ENCODE results near the gene PACRG.

PACRG gene

DNA sequence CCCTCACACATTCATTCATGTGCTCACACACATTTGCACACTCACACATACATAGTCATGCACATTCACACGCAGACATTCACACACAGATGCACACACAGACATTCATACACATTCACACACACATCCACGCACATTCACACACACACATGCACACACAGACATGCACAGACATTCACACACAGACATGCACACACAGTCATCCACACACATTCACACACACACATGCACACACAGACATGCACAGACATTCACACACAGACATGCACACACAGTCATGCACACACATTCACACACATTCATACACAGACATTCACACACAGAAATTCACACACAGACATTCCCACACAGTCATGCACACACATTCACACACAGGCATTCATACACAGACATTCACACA is 147.3 kb downstream of the PACRG start:
- no peaks in the 10 kb centered on the region for H3K4me1 ChIP-seq (ENCODE audit: control insufficient read depth, insufficient read depth, low read length)
- no peaks in the 10 kb centered on the region for H3K36me3 ChIP-seq (ENCODE audit: control insufficient read depth, insufficient read depth, low read length)
- H3K4me3 ChIP-seq (ENCODE audit: insufficient read depth, low read depth, low read length), result no peak overlapping the region
- no peak overlapping the region for H3K27ac ChIP-seq (ENCODE audit: insufficient read depth, low read depth, low read length, poor library complexity, severe bottlenecking)
- WGBS, 2 experiments, result 80 to 92% methylated on average over 2 of the region's 2 CpGs
- H3K27me3 ChIP-seq (ENCODE audit: control insufficient read depth, insufficient read depth, low read length, poor library complexity, severe bottlenecking), result no peaks in the 10 kb centered on the region
- no peaks in the 10 kb centered on the region for H3K9me3 ChIP-seq (ENCODE audit: control insufficient read depth, low read length)

DNA sequence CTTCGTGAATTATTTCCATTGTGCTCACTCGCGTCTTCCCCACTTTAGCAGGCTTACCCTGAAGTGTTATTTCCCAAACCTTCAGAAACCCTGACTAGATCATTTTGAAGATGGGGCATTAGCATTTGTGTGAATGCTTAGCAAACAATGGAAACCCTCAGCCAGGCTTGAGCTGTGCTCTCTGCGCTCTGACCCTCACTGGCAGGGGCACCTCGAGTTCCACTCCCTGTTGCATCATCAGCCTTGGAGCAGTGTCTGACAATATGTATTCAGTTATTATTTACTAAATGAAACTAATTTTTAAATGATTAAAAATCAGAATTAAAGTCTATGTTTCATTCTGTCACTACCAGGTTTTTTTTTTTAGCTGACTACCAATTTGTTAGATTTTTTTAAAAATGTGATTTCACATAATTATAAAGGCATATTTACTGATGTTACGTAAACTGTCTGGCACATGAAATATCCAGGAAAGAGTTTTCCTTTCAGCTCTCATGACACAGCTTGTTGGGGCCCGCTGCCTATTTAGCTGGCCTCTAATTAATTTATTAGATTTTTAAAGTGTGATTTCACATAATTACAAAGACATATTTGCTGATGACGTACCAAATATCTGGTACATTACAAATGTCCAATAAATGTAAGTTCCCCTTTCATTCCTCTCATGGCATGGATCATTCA is 155.2 kb downstream of the PACRG start:
- H3K27ac ChIP-seq (ENCODE audit: insufficient read depth, low read depth, low read length, poor library complexity, severe bottlenecking), result no peak overlapping the region
- H3K4me1 ChIP-seq (ENCODE audit: control insufficient read depth, insufficient read depth, low read length), result no peaks in the 10 kb centered on the region
- WGBS, 2 experiments, result 94 to 95% methylated on average over 4 to 7 of the region's 8 CpGs
- no peaks in the 10 kb centered on the region for H3K36me3 ChIP-seq (ENCODE audit: control insufficient read depth, insufficient read depth, low read length)
- no peak overlapping the region for H3K4me3 ChIP-seq (ENCODE audit: insufficient read depth, low read depth, low read length)
- H3K27me3 ChIP-seq (ENCODE audit: control insufficient read depth, insufficient read depth, low read length, poor library complexity, severe bottlenecking), result no peaks in the 10 kb centered on the region
- H3K9me3 ChIP-seq (ENCODE audit: control insufficient read depth, low read length), result no peaks in the 10 kb centered on the region

DNA sequence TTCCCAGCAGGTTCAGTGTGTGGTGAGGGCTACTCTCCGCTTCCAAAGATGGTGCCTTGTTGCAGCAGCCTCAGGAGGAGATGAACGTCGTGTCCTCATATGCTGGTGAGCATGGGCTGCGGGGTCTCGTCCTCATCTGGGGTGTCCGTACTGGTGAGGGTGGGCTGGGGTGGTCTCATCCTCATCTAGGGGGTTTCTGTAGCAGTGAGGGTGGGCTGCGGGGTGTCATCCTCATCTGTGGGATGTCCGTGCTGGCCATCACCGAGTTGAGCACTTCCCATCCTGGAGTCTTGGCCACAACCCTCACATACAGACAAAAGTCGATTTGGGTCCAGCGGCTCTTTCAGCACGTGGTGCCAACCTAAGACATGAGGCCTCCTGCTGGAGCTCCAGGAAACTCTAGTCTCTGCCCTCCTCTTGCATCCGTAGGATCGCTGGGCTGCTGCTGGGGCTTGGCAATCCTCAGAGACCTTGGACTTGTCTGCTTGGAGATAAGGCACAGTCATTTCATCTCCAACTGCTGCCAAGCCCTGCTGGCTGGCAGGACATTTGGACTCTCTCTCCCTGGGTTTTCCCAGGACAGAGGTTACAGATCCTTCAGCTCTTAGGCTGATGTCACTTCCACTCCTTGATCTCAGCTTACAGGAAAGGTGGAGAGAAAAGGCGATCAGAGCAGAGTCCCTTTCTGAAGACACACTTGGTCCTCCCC is 160.4 kb downstream of the PACRG start:
- Histone ChIP-seq H3K27me3 (ENCODE audit: control insufficient read depth, insufficient read depth, low read length, poor library complexity, severe bottlenecking) (no peaks in the 10 kb centered on the region), H3K27ac (ENCODE audit: insufficient read depth, low read depth, low read length, poor library complexity, severe bottlenecking) (no peak overlapping the region), H3K36me3 (ENCODE audit: control insufficient read depth, insufficient read depth, low read length) (no peaks in the 10 kb centered on the region), H3K4me3 (ENCODE audit: insufficient read depth, low read depth, low read length) (no peak overlapping the region), H3K9me3 (ENCODE audit: control insufficient read depth, low read length) (no peaks in the 10 kb centered on the region), H3K4me1 (ENCODE audit: control insufficient read depth, insufficient read depth, low read length) (no peaks in the 10 kb centered on the region)
- WGBS, 2 experiments, result 90 to 91% methylated on average over 15 of the region's 15 CpGs

DNA sequence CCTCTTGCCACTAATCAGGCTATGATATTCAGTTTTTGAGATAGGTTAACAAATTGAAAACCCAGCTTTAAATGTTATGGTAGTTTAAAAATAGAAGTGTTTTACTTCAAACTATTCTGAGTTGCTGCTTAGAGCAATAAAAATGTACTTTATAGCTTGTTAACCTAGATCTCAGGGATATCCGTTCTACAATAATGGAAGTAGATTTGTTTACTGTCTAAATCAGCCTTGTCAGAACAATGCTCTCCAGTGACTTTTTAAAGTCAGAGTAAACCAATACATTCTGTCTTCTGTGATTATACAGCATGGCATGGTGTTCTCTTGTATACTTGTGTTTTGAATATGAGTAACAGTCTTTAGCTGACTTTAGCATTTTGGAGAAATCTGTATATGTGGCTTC is 161.5 kb downstream of the PACRG start:
- 95 to 100% methylated on average over 1 of the region's 1 CpG for WGBS, 2 experiments
- no peak overlapping the region for H3K27ac ChIP-seq (ENCODE audit: insufficient read depth, low read depth, low read length, poor library complexity, severe bottlenecking)
- no peaks in the 10 kb centered on the region for H3K4me1 ChIP-seq (ENCODE audit: control insufficient read depth, insufficient read depth, low read length)
- H3K4me3 ChIP-seq (ENCODE audit: insufficient read depth, low read depth, low read length), result no peak overlapping the region
- no peaks in the 10 kb centered on the region for H3K9me3 ChIP-seq (ENCODE audit: control insufficient read depth, low read length)
- no peaks in the 10 kb centered on the region for H3K36me3 ChIP-seq (ENCODE audit: control insufficient read depth, insufficient read depth, low read length)
- no peaks in the 10 kb centered on the region for H3K27me3 ChIP-seq (ENCODE audit: control insufficient read depth, insufficient read depth, low read length, poor library complexity, severe bottlenecking)

DNA sequence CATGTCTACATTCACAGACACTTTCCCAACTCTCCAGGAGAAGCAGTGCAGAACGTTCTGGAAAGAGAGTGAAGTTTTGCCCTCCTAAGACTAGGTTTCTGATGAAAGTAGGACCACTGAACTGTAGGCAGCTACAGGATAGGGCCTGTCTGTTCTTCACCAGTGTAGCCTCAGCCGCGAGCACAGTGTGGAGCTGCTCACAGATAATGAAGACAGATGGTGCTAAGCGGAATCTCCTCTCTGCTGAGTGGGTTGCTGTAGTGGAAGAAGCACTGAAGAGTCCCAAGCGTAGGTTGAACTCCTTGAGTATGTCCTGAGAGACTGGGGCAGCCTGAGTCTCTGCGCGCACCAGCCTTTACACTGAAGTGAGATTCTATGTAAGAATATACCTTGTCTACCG is 170.2 kb downstream of the PACRG start:
- no peak overlapping the region for H3K27ac ChIP-seq (ENCODE audit: insufficient read depth, low read depth, low read length, poor library complexity, severe bottlenecking)
- H3K27me3 ChIP-seq (ENCODE audit: control insufficient read depth, insufficient read depth, low read length, poor library complexity, severe bottlenecking), result no peaks in the 10 kb centered on the region
- 95 to 96% methylated on average over 7 to 8 of the region's 8 CpGs for WGBS, 2 experiments
- H3K4me1 ChIP-seq (ENCODE audit: control insufficient read depth, insufficient read depth, low read length), result no peaks in the 10 kb centered on the region
- no peaks in the 10 kb centered on the region for H3K9me3 ChIP-seq (ENCODE audit: control insufficient read depth, low read length)
- no peak overlapping the region for H3K4me3 ChIP-seq (ENCODE audit: insufficient read depth, low read depth, low read length)
- H3K36me3 ChIP-seq (ENCODE audit: control insufficient read depth, insufficient read depth, low read length), result no peaks in the 10 kb centered on the region

DNA sequence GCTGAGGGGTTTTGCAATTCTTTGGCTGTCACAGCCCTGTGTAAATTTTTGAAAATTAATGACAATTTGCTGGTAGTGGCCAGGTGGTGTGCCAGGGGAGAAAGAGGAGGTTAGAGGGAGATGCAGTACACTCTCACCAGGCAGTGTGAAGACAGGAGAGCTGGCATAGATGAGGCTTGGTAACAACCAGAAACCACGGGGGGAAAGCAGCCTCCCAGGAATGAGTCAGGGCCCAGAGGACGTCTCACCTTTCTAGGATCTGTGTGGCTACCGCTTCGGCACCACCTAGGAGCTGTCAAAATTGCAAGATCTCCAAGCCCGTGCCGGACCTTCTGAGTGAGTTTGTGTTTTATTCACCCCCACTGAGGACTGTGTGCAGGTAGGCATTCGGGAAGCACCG is 171.4 kb downstream of the PACRG start:
- WGBS, 2 experiments, result 85 to 87% methylated on average over 8 of the region's 8 CpGs
- Histone ChIP-seq H3K27me3 (ENCODE audit: control insufficient read depth, insufficient read depth, low read length, poor library complexity, severe bottlenecking) (no peaks in the 10 kb centered on the region), H3K9me3 (ENCODE audit: control insufficient read depth, low read length) (no peaks in the 10 kb centered on the region), H3K4me3 (ENCODE audit: insufficient read depth, low read depth, low read length) (no peak overlapping the region), H3K36me3 (ENCODE audit: control insufficient read depth, insufficient read depth, low read length) (no peaks in the 10 kb centered on the region), H3K27ac (ENCODE audit: insufficient read depth, low read depth, low read length, poor library complexity, severe bottlenecking) (no peak overlapping the region), H3K4me1 (ENCODE audit: control insufficient read depth, insufficient read depth, low read length) (no peaks in the 10 kb centered on the region)

DNA sequence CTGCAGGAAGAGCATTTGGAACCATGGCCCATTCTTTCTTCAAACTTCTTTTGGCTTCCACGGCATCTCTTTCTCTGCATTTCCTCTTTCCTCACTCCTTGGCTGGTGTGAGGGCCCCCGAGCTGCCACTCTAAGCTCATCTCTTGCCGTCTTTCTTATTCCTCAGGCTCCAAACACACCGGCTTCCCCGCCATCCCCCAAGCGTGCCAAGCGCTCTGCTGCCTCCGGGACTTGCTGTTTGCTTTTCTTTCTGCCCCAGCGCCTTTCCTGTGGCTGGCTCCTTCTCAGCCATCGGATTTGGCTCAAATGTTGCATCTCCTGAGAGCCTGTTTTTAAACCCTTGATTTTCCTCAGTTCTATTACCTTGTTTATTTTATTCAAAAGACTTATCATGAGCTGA is 172.7 kb downstream of the PACRG start:
- Histone ChIP-seq H3K27ac (ENCODE audit: insufficient read depth, low read depth, low read length, poor library complexity, severe bottlenecking) (no peak overlapping the region), H3K4me3 (ENCODE audit: insufficient read depth, low read depth, low read length) (no peak overlapping the region), H3K27me3 (ENCODE audit: control insufficient read depth, insufficient read depth, low read length, poor library complexity, severe bottlenecking) (no peaks in the 10 kb centered on the region), H3K9me3 (ENCODE audit: control insufficient read depth, low read length) (no peaks in the 10 kb centered on the region), H3K4me1 (ENCODE audit: control insufficient read depth, insufficient read depth, low read length) (no peaks in the 10 kb centered on the region), H3K36me3 (ENCODE audit: control insufficient read depth, insufficient read depth, low read length) (no peaks in the 10 kb centered on the region)
- 92 to 93% methylated on average over 10 of the region's 10 CpGs for WGBS, 2 experiments

DNA sequence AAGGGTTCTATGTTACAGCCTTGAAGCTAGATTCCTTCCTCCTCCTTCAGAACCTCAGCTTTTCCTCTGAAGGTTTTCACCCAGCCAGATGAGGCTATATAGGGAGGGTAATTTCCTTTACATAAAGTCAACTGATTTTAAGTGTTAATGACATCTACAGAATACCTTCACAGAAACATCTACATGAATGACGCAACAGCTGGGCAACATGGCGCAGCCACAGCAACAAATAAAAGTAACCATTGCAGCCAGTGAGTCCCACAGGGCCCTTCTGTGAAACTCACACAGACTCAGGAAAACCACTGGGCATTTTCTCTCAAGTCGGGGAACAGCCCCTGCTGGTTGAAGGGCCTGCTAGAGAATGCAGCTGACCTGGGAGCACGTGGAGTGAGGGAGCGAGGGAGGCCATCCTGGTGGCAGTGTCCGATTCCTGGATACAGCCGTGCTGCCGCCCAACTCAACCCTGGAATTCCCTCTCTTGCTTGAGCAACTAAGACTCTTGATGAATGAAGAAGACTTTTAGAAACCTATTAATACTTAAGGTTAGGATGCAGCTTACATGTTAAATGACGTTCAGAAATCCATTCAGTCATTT is 176.4 kb downstream of the PACRG start:
- no peaks in the 10 kb centered on the region for H3K36me3 ChIP-seq (ENCODE audit: control insufficient read depth, insufficient read depth, low read length)
- 95 to 97% methylated on average over 9 of the region's 9 CpGs for WGBS, 2 experiments
- H3K9me3 ChIP-seq (ENCODE audit: control insufficient read depth, low read length), result no peaks in the 10 kb centered on the region
- no peak overlapping the region for H3K27ac ChIP-seq (ENCODE audit: insufficient read depth, low read depth, low read length, poor library complexity, severe bottlenecking)
- no peaks in the 10 kb centered on the region for H3K27me3 ChIP-seq (ENCODE audit: control insufficient read depth, insufficient read depth, low read length, poor library complexity, severe bottlenecking)
- no peaks in the 10 kb centered on the region for H3K4me1 ChIP-seq (ENCODE audit: control insufficient read depth, insufficient read depth, low read length)
- H3K4me3 ChIP-seq (ENCODE audit: insufficient read depth, low read depth, low read length), result no peak overlapping the region

DNA sequence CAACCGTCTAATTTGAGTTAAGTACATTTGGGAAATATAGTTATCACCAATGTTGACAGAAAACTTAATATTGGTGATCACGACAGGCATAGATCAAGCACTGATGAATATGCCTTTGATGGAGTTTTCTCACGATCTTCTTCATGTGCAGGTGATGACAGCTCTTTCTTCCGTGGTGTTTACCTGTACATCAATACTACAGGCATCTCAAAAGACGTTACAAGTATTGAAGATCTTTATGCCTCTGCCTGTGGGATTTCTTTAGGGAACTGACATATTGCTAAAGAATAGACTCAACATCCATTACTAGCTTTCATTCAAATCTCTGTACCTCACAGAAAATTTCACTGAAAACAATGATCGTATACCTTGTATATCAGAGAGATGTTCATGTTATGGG is 178.7 kb downstream of the PACRG start:
- no peak overlapping the region for H3K27ac ChIP-seq (ENCODE audit: insufficient read depth, low read depth, low read length, poor library complexity, severe bottlenecking)
- H3K9me3 ChIP-seq (ENCODE audit: control insufficient read depth, low read length), result no peaks in the 10 kb centered on the region
- H3K27me3 ChIP-seq (ENCODE audit: control insufficient read depth, insufficient read depth, low read length, poor library complexity, severe bottlenecking), result no peaks in the 10 kb centered on the region
- no peak overlapping the region for H3K4me3 ChIP-seq (ENCODE audit: insufficient read depth, low read depth, low read length)
- H3K36me3 ChIP-seq (ENCODE audit: control insufficient read depth, insufficient read depth, low read length), result no peaks in the 10 kb centered on the region
- H3K4me1 ChIP-seq (ENCODE audit: control insufficient read depth, insufficient read depth, low read length), result no peaks in the 10 kb centered on the region
- WGBS, 2 experiments, result 96 to 98% methylated on average over 6 of the region's 6 CpGs

DNA sequence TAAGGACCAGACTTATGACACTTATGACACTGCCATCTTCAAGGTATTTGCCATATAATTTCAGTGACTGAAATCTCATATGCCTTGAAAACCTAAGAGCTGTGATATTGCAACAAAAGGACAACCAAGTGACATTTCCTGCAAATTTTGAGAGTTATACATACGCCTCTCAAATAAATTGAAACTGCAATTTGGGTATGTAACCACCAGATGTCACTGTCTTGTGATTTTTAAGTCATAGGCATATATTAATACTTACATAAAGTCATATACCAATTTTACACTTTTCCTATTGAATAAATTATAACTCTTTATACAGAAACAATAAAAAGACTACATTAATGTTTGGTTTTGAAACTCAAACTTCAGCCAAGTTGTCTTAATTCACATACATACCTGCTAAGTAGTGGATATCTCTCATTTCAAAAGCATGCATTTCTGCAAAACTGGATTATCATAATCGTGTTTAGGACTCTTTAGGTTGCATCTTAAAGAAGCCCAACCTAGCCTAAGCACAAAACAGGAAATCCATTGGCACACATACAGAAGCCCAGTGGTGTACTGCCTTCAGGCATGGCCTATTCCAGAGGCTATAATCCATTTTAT is 180.2 kb downstream of the PACRG start:
- WGBS, 2 experiments, result 65 to 82% methylated on average over 1 to 2 of the region's 2 CpGs
- H3K4me3 ChIP-seq (ENCODE audit: insufficient read depth, low read depth, low read length), result no peak overlapping the region
- H3K36me3 ChIP-seq (ENCODE audit: control insufficient read depth, insufficient read depth, low read length), result no peaks in the 10 kb centered on the region
- no peaks in the 10 kb centered on the region for H3K9me3 ChIP-seq (ENCODE audit: control insufficient read depth, low read length)
- H3K27ac ChIP-seq (ENCODE audit: insufficient read depth, low read depth, low read length, poor library complexity, severe bottlenecking), result no peak overlapping the region
- H3K4me1 ChIP-seq (ENCODE audit: control insufficient read depth, insufficient read depth, low read length), result no peaks in the 10 kb centered on the region
- no peaks in the 10 kb centered on the region for H3K27me3 ChIP-seq (ENCODE audit: control insufficient read depth, insufficient read depth, low read length, poor library complexity, severe bottlenecking)
